K562 (cell line): ENCODE measurements around the gene TRAF1. TPM values are rescaled to one million over a fixed set of nuclear protein-coding genes. Genes with fewer than 3 reads are reported as not detected.

Experiments
- ATAC-seq: fragments of 200-7000 bp; cut with Tn5 transposase; 3 replicates; pipeline ENCODE4 v1.9.1; 2020; ENCODE audit warnings: moderate library complexity
- BruUV-seq: library from RNA; stranded (reverse); fragments of 400-500 nt; replicated peaks from 2 replicates; lab custom pipeline; 2021; lab: Mats Ljungman, UMichigan
- CTCF ChIA-PET: fragments of 300-600 bp; formaldehyde crosslinking; extraction: SDS; loops from one replicate; lab custom pipeline; 2021; ENCODE audit warnings: low intra/inter-chr PET ratio; lab: Yijun Ruan, JAX
- POLR2A ChIA-PET: fragments of 300-600, 350-650 bp; sonication (Branson Sonifier 250); formaldehyde crosslinking; extraction: SDS; loops from one replicate; lab custom pipeline; 2021; ENCODE audit warnings: antibody characterized with exemption, inconsistent platforms; lab: Yijun Ruan, JAX
- DNase-seq, 4 experiments: peaks; one replicate each; pipeline versions ENCODE4 v3.0.0 to v3.0.0-alpha.2; 2011 to 2018; ENCODE audit warnings: low spot score in 3 of 4, mixed read lengths in 3 of 4; ENCODE audit errors: extremely low read depth in 1 of 4
- FAIRE-seq: peaks from 2 replicates; lab custom pipeline; 2011; peaks lifted over from hg19 to GRCh38; lab: Jason Lieb, UNC
- H2AFZ ChIP-seq: 2 replicates; pipeline ENCODE4 v1.6.0; 2011; ENCODE audit warnings: low read depth, low read length, control low read depth, inconsistent platforms
- H3K27ac ChIP-seq: fragments of 200-600 bp; 3 replicates; pipeline ENCODE4 v1.8.0; 2011; ENCODE audit warnings: low read depth, mild to moderate bottlenecking, control low read depth, inconsistent platforms, low read length, moderate library complexity, mixed read lengths; ENCODE audit errors: extremely low read depth
- H3K27me3 ChIP-seq, 2 experiments: fragments of 300-600 bp in 1 of 2; 2 replicates in 1 of 2; 3 replicates in 1 of 2; pipeline versions ENCODE4 v1.6.0 to v1.8.0; 2011; ENCODE audit warnings: inconsistent platforms in 2 of 2, low read length in 2 of 2, mild to moderate bottlenecking in 1 of 2, mixed read lengths in 1 of 2, moderate library complexity in 1 of 2; ENCODE audit not compliant: control insufficient read depth in 2 of 2, insufficient read depth in 2 of 2
- H3K36me3 ChIP-seq: fragments of 300-600 bp; 3 replicates; pipeline ENCODE4 v1.8.0; 2011; ENCODE audit warnings: mild to moderate bottlenecking, low read length, inconsistent platforms; ENCODE audit not compliant: control insufficient read depth, insufficient read depth
- H3K4me1 ChIP-seq, 2 experiments: fragments of 200-600 bp in 1 of 2; replicated peaks in 1 of 2; 2 replicates in 1 of 2; 3 replicates in 1 of 2; pipeline versions ENCODE4 v1.5.1 to v1.8.0; 2011; ENCODE audit warnings: inconsistent platforms in 2 of 2, low read length in 2 of 2, mild to moderate bottlenecking in 1 of 2, mixed read lengths in 1 of 2, moderate library complexity in 1 of 2; ENCODE audit not compliant: control insufficient read depth in 2 of 2, insufficient read depth in 2 of 2
- H3K4me2 ChIP-seq: 2 replicates; pipeline ENCODE4 v1.6.1; 2011; ENCODE audit warnings: low read length, control low read depth, inconsistent platforms, mixed read lengths; ENCODE audit not compliant: insufficient read depth
- H3K4me3 ChIP-seq: fragments of 200-600 bp; sonication (generic), shearing (Covaris generic); 2 replicates; pipeline ENCODE4 v1.5.1; 2016; ENCODE audit warnings: control low read depth, inconsistent platforms
- H3K79me2 ChIP-seq: fragments of 200-600 bp; 3 replicates; pipeline ENCODE4 v1.8.0; 2011; ENCODE audit warnings: low read length, inconsistent platforms; ENCODE audit not compliant: control insufficient read depth, insufficient read depth
- H3K9ac ChIP-seq, 2 experiments: 2 replicates each; pipeline versions ENCODE4 v1.6.0 to v1.6.1; 2011; ENCODE audit warnings: low read depth in 2 of 2, low read length in 2 of 2, control low read depth in 1 of 2, inconsistent platforms in 1 of 2, mild to moderate bottlenecking in 1 of 2, mixed read lengths in 1 of 2; ENCODE audit not compliant: insufficient read depth in 1 of 2
- H3K9me1 ChIP-seq: one replicate; pipeline ENCODE4 v1.6.0; 2011; ENCODE audit warnings: inconsistent platforms, mild to moderate bottlenecking, low read length, moderate library complexity; ENCODE audit not compliant: control insufficient read depth, insufficient read depth
- H3K9me3 ChIP-seq: replicated peaks from 2 replicates; pipeline ENCODE4 v1.5.1; 2011; ENCODE audit warnings: low read depth, low read length, inconsistent platforms; ENCODE audit not compliant: control insufficient read depth, insufficient read depth
- H4K20me1 ChIP-seq: replicated peaks from 2 replicates; pipeline ENCODE4 v1.6.1; 2011; ENCODE audit warnings: low read length, inconsistent platforms, mixed read lengths; ENCODE audit not compliant: control insufficient read depth, insufficient read depth
- ATF2 ChIP-seq: sonication (generic); formaldehyde crosslinking; IDR thresholded peaks from 2 replicates; pipeline ENCODE4 v1.8.1; 2022; ENCODE audit warnings: missing genetic modification reagents
- CTBP1 ChIP-seq: fragments of 450-650 bp; IDR thresholded peaks from 2 replicates; pipeline ENCODE4 v1.6.1; 2016; ENCODE audit warnings: borderline replicate concordance
- E2F3 ChIP-seq: fragments of 250-450 bp; sonication (Bioruptor Pico); IDR thresholded peaks from 2 replicates; pipeline ENCODE4 v1.4.0; 2020; ENCODE audit warnings: mild to moderate bottlenecking
- ERF ChIP-seq: fragments of 450-650 bp; formaldehyde crosslinking; IDR thresholded peaks from 2 replicates; pipeline ENCODE4 v1.4.0; 2020; ENCODE audit warnings: mild to moderate bottlenecking, mixed read lengths
- FOXP1 ChIP-seq: sonication (generic); formaldehyde crosslinking; IDR thresholded peaks from 2 replicates; pipeline ENCODE4 v1.8.0; 2022; ENCODE audit warnings: mild to moderate bottlenecking, missing genetic modification reagents
- MED1 ChIP-seq: sonication (generic); formaldehyde crosslinking; IDR thresholded peaks from 2 replicates; pipeline ENCODE4 v1.8.1; 2023; ENCODE audit warnings: missing genetic modification reagents, borderline replicate concordance
- PATZ1 ChIP-seq: fragments of 250-450 bp; sonication (Bioruptor Pico); IDR thresholded peaks from 2 replicates; pipeline ENCODE4 v1.5.0; 2020; ENCODE audit warnings: mild to moderate bottlenecking, borderline replicate concordance
- PRDM10 ChIP-seq: fragments of 450-650 bp; IDR thresholded peaks from 2 replicates; pipeline ENCODE4 v1.6.1; 2018; ENCODE audit not compliant: partially characterized antibody
- STAT5A ChIP-seq: IDR thresholded peaks from 2 replicates; pipeline ENCODE4 v1.6.1; 2012; ENCODE audit warnings: low read length, inconsistent platforms, borderline replicate concordance
- XRCC4 ChIP-seq: IDR thresholded peaks from one replicate; pipeline ENCODE4 v1.6.1; 2011; ENCODE audit not compliant: insufficient read depth, insufficient read length; ENCODE audit errors: extremely low read depth
- ZFP91 ChIP-seq: sonication (generic); formaldehyde crosslinking; IDR thresholded peaks from 2 replicates; pipeline ENCODE4 v1.8.0; 2022; ENCODE audit warnings: mild to moderate bottlenecking, missing genetic modification reagents
- ZKSCAN8 ChIP-seq: fragments of 200-800 bp; sonication (Bioruptor generic); IDR thresholded peaks from 2 replicates; pipeline ENCODE4 v1.6.1; 2016; ENCODE audit warnings: missing genetic modification characterization, missing compliant biosample characterization
- WGBS: fragments of 100-300 bp; shearing (Covaris generic); methylation state at CpG from one replicate; pipeline ENCODE4 v1.1.6; 2016; ENCODE audit warnings: low coverage, mixed read lengths; ENCODE audit not compliant: insufficient coverage; ENCODE audit errors: missing lambda C conversion rate; 5-methylcytosine and 5-hydroxymethylcytosine counted together
- in situ Hi-C: fragments of 300-500 bp; cut with MboI; formaldehyde crosslinking; loops from 4 replicates; pipeline ENCODE4 v1.15.0; 2018; ENCODE audit warnings: inconsistent platforms, mixed read lengths
- intact Hi-C: fragments of 100-400 bp; cut with micrococcal nuclease; formaldehyde crosslinking; loops from 2 replicates; pipeline ENCODE4 v1.14.2; 2022
- polyA plus RNA-seq, 8 experiments: library from polyadenylated mRNA; depleted of rRNA in 4 of 8; stranded (reverse) in 5 of 8; unstranded in 3 of 8; fragments of >200 nt; fragmentation: Nextera tagmentation in 2 of 8; fragmentation: Illumina TruSeq in 1 of 8; extraction: Ambion mirVana in 2 of 8; extraction: Trizol in 1 of 8; gene quantifications; 2 replicates each; pipeline versions ENCODE4 v1.2.1 to v1.2.3, GENCODE V29; 2011 to 2014; ENCODE audit warnings: inconsistent platforms in 1 of 8, missing spikeins in 1 of 8
- total RNA-seq, 7 experiments: library from RNA; depleted of rRNA in 6 of 7; stranded (reverse); fragments of >200 nt in 6 of 7; fragmentation: Illumina TruSeq in 2 of 7; extraction: Trizol in 2 of 7; gene quantifications; 2 replicates each; pipeline versions ENCODE4 v1.2.1 to v1.2.3, GENCODE V29; 2011 to 2021; ENCODE audit warnings: low replicate concordance in 1 of 7

TRAF1 gene
- total and polyA plus RNA-seq, 9 of the 15 experiments (the other 6 are each of a cell fraction or from before 2014, with no cell fraction given) = 0.01 to 1.1 (median 0.04) TPM; not detected in 2

- ATAC-seq = peak; percentile 74
- peak overlapping the region; percentile 65 for H2AFZ ChIP-seq
- no peaks in the 10 kb centered on the region for H4K20me1 ChIP-seq
- intact Hi-C loops = no loop called here
- H3K4me2 ChIP-seq = no peak overlapping the region
- no peaks in the 10 kb centered on the region for H3K36me3 ChIP-seq
- H3K9me1 ChIP-seq = no peaks in the 10 kb centered on the region
- no peaks in the 10 kb centered on the region for H3K9me3 ChIP-seq
- H3K4me1 ChIP-seq = peaks cover 19 to 40% of the 10 kb centered on the region in 2 experiments
- no peak overlapping the region for H3K27ac ChIP-seq
- no TSS peak for BruUV-seq
- ChIA-PET CTCF (no interaction called here), POLR2A (interaction anchor here (0.6 to 1.9 kb wide), 4 partner anchors 8 to 12 kb away, joined by 3 to 6 read pairs (median 6); no protein-coding TSS in a partner anchor)
- no peaks in the 10 kb centered on the region for H3K79me2 ChIP-seq
- H3K9ac ChIP-seq = peak overlapping the region in 1 of 2 experiments; percentile 42; a peak in 1 of 4 replicates
- peak; percentile 87 for FAIRE-seq
- in situ Hi-C loops = no loop called here
- 31% methylated on average over 8 of the region's 8 CpGs for WGBS
- no peak overlapping the region for H3K4me3 ChIP-seq
- H3K27me3 ChIP-seq = no peaks in the 10 kb centered on the region
- no peak for DNase-seq
- TF ChIP-seq E2F3 (CRISPR knock-in tag) (no peak), PATZ1 (no peak), STAT5A (no peak), ZKSCAN8 (no peak), CTBP1 (peak; percentile 35; the same call in 1 of the 2 replicates), PRDM10 (peak; percentile 45), ERF (CRISPR knock-in tag) (no peak), ZFP91 (CRISPR knock-in tag) (no peak), ATF2 (no peak), XRCC4 (no peak), MED1 (no peak), FOXP1 (CRISPR knock-in tag) (no peak)
These were observed 4.9 kb downstream of the TRAF1 start for GRCh38 chr9:120921661-120922181.
